Cardiac septum (tissue), 1 donor: ENCODE results near the gene NKAP. TPM values are rescaled to one million over a fixed set of nuclear protein-coding genes. Genes with fewer than 3 reads are reported as not detected.
A peak's percentile ranks its signal among the peaks of the same experiment; 100 is the strongest.
"Not testable (repeated sequence)": the region's sequence is repeated elsewhere in the genome, so short reads cannot be mapped to it uniquely, and the experiment has no call there.

Source experiments
- DNase-seq: peaks from one replicate; pipeline ENCODE4 v3.0.0-alpha.2; 2020; ENCODE audit warnings: low spot score
- intact Hi-C: fragments of 100-400 bp; cut with DNase I; formaldehyde crosslinking; loops from one replicate; pipeline ENCODE4 v1.14.0; 2022
- long read RNA-seq: library from polyadenylated mRNA; unstranded; transcript quantifications from one replicate; pipeline ENCODE4 v2.0.0, GENCODE V29; 2021
- total RNA-seq: library from RNA; stranded (reverse); fragmentation: NEBNext Ultra II Directional; extraction: Animal tissue kit (Norgen Biotek cat#: 25700); gene quantifications from one replicate; pipeline ENCODE4 v1.2.1, GENCODE V29; 2021
- donor health status: DM: no; HTN: no; CAD: no.

NKAP gene
- 4.8 TPM for total RNA-seq
- long read RNA-seq, full-length matches to known transcripts = 15 of 25 reads
- long read RNA-seq, partial matches to known transcripts = 10 of 25 reads
- long read RNA-seq, other reads (novel, unspliced or antisense) = 0 of 25 reads

DNA sequence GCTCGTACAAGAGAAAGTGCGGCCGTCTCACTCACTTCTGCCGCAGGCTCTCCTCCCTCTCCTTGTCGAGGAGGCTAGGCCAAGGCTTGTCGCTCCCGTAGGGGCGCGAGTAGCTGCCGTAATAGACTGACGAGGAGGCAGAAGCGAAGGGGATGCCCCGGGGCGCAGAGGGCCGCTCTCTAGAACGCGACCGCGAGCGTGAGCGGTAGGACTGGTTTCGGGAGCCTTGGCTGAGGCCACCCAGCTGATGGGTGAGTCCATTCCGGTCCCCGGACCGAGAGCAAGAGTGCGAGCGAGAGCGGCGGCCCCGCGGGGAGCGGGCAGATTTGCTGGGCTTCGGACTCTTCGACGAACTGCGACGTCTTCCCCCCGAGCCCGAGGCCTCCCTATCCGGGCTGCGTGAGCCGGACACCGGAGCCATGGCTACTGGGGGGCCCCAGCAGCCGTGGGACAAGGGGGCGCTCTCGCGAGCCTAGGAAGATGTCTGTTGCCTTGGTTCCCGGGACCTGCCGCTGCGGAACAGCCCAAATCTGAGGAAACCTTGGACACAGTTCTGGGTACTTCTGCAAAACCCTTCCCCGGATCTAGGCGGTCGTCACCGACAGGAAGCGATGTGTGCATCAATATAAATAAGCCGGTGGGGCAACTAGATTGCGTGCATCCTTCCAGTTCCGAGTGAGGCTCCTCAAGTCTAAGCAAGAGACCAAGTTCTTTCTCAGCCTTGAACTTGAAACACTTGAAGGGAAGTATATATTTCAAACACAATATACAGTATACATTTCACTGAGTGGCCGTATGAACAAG lies at the start of gene NKAP:
TSS of gene NKAP (minus strand) at position 567 of the 804 bp plus-strand sequence. CDS start at position 421, 146 bp downstream.
- intact Hi-C loops = no loop called here

DNA sequence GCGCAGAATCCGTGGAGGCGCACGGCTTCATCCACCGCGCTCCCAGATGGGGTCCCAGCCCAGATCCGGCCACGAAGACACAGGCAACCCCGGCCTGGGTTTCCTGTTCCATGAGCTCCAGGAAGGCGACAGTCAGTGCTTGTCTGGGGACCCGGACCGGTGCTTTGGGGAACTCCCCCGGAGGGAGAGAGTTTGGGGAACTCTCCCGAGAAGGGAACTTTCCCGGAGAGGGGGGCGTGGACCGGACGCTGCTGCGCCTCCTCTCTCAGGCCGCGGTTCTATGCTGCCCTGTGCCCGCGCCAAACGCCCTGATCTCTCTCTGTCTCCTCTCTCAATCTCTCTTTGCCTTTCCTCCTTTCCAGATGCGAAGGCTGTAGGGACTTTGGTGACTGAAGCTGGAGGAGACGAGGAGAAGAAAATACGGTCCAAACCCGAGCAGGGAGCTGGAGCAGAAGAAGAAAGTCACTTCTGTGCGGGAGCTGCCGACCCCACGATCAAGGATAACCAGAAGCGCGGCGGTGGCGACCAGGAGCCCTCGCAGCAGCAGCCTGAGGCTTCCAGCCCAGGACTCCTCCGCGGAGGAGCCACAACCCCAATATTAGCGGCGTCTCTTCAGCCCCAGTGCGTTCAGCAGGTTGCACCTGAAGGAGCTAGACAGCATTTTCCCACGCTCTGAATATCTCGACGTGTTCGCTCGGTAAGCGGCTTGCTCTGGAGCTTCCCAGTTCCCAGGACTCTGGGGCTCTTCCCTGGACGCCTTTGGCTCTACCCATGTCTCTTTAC lies 47.6 kb upstream of the NKAP start:
- no peak for DNase-seq
- intact Hi-C loops = no loop called here

More for the DNA sequence above, at the start of gene NKAP:
- DNase-seq = peak; percentile 86

GRCh38 chrX:119990556-119991004 lies 47.0 kb upstream of the NKAP start:
- DNase-seq = no peak
- intact Hi-C loops = no loop called here

GRCh38 chrX:119989905-119990555 lies 46.5 kb upstream of the NKAP start:
- intact Hi-C loops = no loop called here

DNA sequence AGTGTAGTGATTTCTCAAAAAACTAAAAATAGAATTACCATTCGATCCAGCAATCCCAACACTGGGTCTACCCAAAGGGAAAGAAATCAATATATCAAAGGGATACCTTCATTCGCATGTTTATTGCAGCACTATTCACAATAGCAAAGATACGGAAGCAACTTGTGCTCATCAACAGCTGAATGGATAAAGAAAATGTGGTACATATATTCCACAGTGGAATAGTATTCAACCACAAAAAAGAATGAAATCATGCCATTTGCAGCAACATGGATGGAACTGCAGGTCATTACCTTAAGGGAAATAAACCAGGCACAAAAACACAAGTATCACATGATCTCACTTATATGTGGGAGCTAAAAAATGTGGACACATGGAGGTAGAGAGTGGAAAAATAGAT lies 42.7 kb upstream of the NKAP start:
- intact Hi-C loops = no loop called here
- DNase-seq = no peak

More at GRCh38 chrX:119989905-119990555, 46.5 kb upstream of the NKAP start:
- no peak for DNase-seq

DNA sequence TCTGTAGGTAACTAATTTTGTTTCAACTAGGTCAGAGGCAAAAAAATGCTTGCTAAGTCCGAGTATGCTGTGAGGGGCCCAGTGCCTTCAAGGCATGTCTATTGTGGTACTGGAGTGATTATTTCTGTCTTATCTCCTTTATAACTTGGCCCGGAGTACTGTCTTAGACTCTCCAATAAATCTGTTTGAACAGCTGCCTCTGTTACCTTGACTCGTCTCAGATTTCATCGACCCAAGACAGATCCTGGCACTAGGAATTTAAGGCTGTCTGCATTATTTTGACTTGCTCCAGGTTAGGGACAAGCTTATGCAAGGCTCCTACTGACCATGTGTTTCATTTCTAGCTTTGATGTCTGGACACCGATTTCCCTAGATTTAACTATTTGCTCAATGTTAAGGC lies 41.1 kb upstream of the NKAP start:
- intact Hi-C loops = no loop called here
- no peak for DNase-seq

- intact Hi-C loops = no loop called here
- DNase-seq = no peak
Observed at GRCh38 chrX:119983494-119983893, 39.9 kb upstream of the NKAP start.

GRCh38 chrX:119982145-119982544 lies 38.6 kb upstream of the NKAP start:
- intact Hi-C loops = no loop called here

DNA sequence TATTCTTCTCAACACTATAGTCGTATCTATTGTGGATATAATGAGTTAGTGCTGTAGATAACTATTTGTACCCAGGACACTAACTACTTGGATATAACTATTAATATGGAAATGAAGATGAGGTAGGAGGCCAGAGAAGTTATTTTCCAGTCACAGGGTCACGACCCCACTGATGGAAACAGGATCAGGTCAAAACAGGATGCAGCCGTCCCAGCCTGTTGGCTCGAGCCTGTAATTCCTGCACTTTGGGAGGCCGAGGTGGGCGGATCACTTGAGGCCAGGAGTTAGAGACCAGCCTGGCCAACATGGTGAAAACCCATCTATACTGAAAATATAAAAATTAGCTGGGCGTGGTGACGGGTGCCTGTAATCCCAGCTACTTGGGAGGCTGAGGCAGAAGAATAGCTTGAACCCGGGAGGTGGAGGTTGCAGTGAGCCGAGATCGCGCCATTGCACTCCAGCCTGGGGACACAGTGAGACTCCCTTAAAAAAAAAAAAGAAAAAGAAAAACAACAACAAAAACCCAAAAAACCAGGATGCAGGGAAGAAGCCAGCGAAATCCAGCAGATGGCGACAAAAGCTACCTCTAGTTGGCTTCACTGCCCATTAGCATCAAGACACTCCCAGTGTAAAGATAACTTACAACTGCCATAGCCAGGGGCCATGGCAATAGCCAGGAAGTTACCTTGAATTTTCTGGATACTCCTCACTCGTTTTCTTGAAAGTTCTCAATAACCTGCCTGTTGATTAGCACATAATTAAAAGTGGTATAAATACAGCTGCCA lies 37.9 kb upstream of the NKAP start:
- intact Hi-C loops = no loop called here
- DNase-seq = no peak

More at GRCh38 chrX:119982145-119982544, 38.6 kb upstream of the NKAP start:
- DNase-seq = no peak

GRCh38 chrX:119977172-119977571 lies 33.6 kb upstream of the NKAP start:
- intact Hi-C loops, DNase-seq: not testable (repeated sequence)

- intact Hi-C loops = no loop called here
- DNase-seq = no peak
Observed at GRCh38 chrX:119971184-119971583, 27.6 kb upstream of the NKAP start.

DNA sequence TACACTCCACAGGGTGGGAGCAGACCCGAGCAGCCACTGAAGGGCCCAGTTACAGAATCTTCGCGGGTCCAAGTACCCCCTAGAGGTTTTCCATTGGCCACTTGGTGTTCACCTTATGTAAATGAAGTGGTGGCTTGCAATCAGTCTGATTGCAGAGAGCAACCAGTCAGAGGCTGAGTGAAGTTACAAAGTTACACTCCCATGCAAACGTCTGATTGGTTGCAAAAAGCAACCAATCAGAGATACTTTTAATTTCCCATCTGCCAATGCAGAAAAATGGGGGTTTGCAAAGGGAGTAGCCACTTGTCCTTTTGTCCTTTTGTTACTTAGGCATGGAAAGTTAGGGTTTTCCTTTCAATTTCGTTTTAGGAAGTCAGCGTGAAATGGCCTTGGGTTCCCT lies 27.0 kb upstream of the NKAP start:
- intact Hi-C loops = no loop called here
- no peak for DNase-seq

- intact Hi-C loops, DNase-seq: not testable (repeated sequence)
Observed at GRCh38 chrX:119966837-119967236, 23.3 kb upstream of the NKAP start.

GRCh38 chrX:119960625-119961024 lies 17.1 kb upstream of the NKAP start:
- intact Hi-C loops = no loop called here
- no peak for DNase-seq

GRCh38 chrX:119955807-119956570 lies 12.4 kb upstream of the NKAP start:
- intact Hi-C loops, DNase-seq: not testable (repeated sequence)

DNA sequence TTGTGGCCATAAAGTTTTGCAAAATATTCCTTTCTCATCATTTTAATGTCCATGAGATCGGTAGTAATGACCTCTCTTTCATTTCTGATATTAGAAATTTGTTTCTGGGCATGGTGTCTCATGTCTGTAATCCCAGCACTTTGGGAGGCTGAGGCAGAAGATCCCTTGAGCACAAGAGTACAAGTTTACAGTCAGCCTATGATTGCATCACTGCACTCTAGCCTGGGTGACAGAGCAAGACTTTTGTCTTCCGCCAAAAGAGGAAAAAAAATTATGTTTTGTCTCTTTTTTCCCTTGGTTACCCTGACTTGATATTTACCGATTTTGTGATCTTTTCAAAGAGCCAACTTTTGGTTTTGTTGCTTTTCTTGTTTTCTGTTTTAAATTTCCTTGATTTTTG lies 10.8 kb upstream of the NKAP start:
- intact Hi-C loops = no loop called here
- DNase-seq = no peak

- intact Hi-C loops = no loop called here
- DNase-seq = no peak
Observed at GRCh38 chrX:119948381-119948780, 4.8 kb upstream of the NKAP start.

DNA sequence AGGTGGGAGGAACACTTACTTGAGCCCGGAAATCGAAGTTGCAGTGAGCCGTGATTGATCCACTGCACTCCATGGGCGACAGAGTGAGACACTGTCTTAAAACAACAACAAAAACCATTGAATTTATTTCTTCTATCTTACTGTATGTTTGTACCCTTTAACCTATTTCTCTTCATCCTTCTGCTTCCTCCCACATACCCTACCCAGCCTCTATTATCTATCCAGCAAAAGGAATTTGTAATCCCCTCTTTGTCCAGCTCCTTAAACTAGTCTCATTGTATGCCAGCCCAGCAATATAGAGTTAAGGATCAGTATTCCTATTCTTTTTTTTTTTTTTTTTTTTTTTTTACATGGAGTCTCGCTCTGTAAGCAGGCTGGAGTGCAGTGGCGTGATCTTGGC lies 1.9 kb upstream of the NKAP start:
- no peak for DNase-seq
- intact Hi-C loops = no loop called here

GRCh38 chrX:119942831-119943184 lies 743 bp downstream of the NKAP start:
- intact Hi-C loops = no loop called here

More at GRCh38 chrX:119942831-119943184, 743 bp downstream of the NKAP start:
- no peak for DNase-seq
